GM12878 (cell line): ENCODE measurements around the gene ATP6V1G1. TPM values are rescaled to one million over a fixed set of nuclear protein-coding genes. Genes with fewer than 3 reads are reported as not detected.
A peak's percentile ranks its signal among the peaks of the same experiment; 100 is the strongest.

Experiments used
- CHD2 ChIP-seq: IDR thresholded peaks from 2 replicates; pipeline ENCODE4 v1.6.1; 2011; ENCODE audit warnings: low read depth, low read length, improper control_type of control experiment, borderline replicate concordance
- EED ChIP-seq: sonication (generic); IDR thresholded peaks from 2 replicates; pipeline ENCODE4 v1.6.1; 2016; ENCODE audit warnings: antibody characterized with exemption, low read depth
- ETV6 ChIP-seq, 2 experiments: fragments of 450-650 bp in 1 of 2; IDR thresholded peaks in 1 of 2; conservative IDR thresholded peaks in 1 of 2; 2 replicates each; pipeline ENCODE4 v1.6.1; 2014; ENCODE audit warnings: antibody characterized with exemption in 1 of 2, borderline replicate concordance in 1 of 2, low read depth in 1 of 2, mild to moderate bottlenecking in 1 of 2, moderate library complexity in 1 of 2
- EZH2 ChIP-seq: IDR thresholded peaks from 2 replicates; pipeline ENCODE4 v1.6.1; 2012; ENCODE audit warnings: low read depth, mild to moderate bottlenecking, control low read depth, inconsistent platforms, low read length, borderline replicate concordance; ENCODE audit not compliant: control insufficient read depth
- GABPA ChIP-seq: IDR thresholded peaks from 2 replicates; pipeline ENCODE4 v1.6.1; 2014; ENCODE audit warnings: antibody characterized with exemption, low read depth, mild to moderate bottlenecking, inconsistent platforms
- HDAC6 ChIP-seq: fragments of 200-600 bp; sonication (generic); IDR thresholded peaks from one replicate; pipeline ENCODE4 v1.8.0; 2017; ENCODE audit warnings: antibody characterized with exemption; ENCODE audit not compliant: unreplicated experiment
- MXI1 ChIP-seq: fragments of 150-350 bp; IDR thresholded peaks from 2 replicates; pipeline ENCODE4 v1.6.1; 2011; ENCODE audit warnings: low read depth, mild to moderate bottlenecking, inconsistent platforms, low read length, improper control_type of control experiment
- RAD21 ChIP-seq: IDR thresholded peaks from 2 replicates; pipeline ENCODE4 v1.6.1; 2011; ENCODE audit warnings: mild to moderate bottlenecking, low read depth, low read length, moderate library complexity; ENCODE audit not compliant: insufficient read depth
- RFX5 ChIP-seq: IDR thresholded peaks from 2 replicates; pipeline ENCODE4 v1.6.1; 2011; ENCODE audit warnings: low read depth, low read length, improper control_type of control experiment
- SMAD5 ChIP-seq: IDR thresholded peaks from 2 replicates; pipeline ENCODE4 v1.6.1; 2016; ENCODE audit warnings: antibody characterized with exemption, low read depth
- SMARCA5 ChIP-seq: fragments of 450-650 bp; IDR thresholded peaks from 2 replicates; pipeline ENCODE4 v1.6.1; 2017; ENCODE audit warnings: mild to moderate bottlenecking
- TCF3 ChIP-seq: IDR thresholded peaks from 2 replicates; pipeline ENCODE4 v1.6.1; 2012; ENCODE audit warnings: low read depth, mild to moderate bottlenecking, low read length, borderline replicate concordance; ENCODE audit not compliant: insufficient read depth
- YY1 ChIP-seq: IDR thresholded peaks from 2 replicates; pipeline ENCODE4 v1.6.1; 2011; ENCODE audit warnings: low read depth, mild to moderate bottlenecking, low read length
- polyA plus RNA-seq, 11 experiments: library from polyadenylated mRNA; depleted of rRNA in 4 of 11; unstranded in 6 of 11; stranded (reverse) in 5 of 11; fragments of >200 nt; fragmentation: Nextera tagmentation in 4 of 11; fragmentation: Illumina TruSeq in 1 of 11; extraction: Ambion mirVana in 4 of 11; extraction: Trizol in 1 of 11; gene quantifications; 1 replicate in 1 of 11; 2 replicates in 10 of 11; pipeline versions ENCODE4 v1.2.1 to v1.2.3, GENCODE V29; 2011 to 2016; ENCODE audit warnings: inconsistent platforms in 2 of 11, missing spikeins in 2 of 11, low read depth in 1 of 11
- total RNA-seq, 4 experiments: library from RNA; depleted of rRNA in 3 of 4; stranded (reverse); fragments of >200 nt in 3 of 4; fragmentation: Illumina TruSeq in 1 of 4; extraction: Trizol in 1 of 4; gene quantifications; 2 replicates each; pipeline versions ENCODE4 v1.2.1 to v1.2.3, GENCODE V29; 2013 to 2021
- TF ChIP-seq, protein P1 (sequence below): fragments of 450-650 bp; IDR thresholded peaks from 2 replicates; pipeline ENCODE4 v1.6.1; 2018; ENCODE audit warnings: borderline replicate concordance, mild to moderate bottlenecking; ENCODE audit not compliant: partially characterized antibody
- TF ChIP-seq, protein P2 (sequence below): fragments of 450-650 bp; formaldehyde crosslinking; IDR thresholded peaks from 2 replicates; pipeline ENCODE4 v1.4.0; 2022; ENCODE audit warnings: mild to moderate bottlenecking, moderate library complexity
- TF ChIP-seq, protein P3 (sequence below): fragments of 450-650 bp; IDR thresholded peaks from 2 replicates; pipeline ENCODE4 v1.6.1; 2017; ENCODE audit warnings: mild to moderate bottlenecking, moderate library complexity

The ATP6V1G1 gene
- total and polyA plus RNA-seq, 10 of the 15 experiments (the other 5 are each of a cell fraction or from before 2014, with no cell fraction given), result 34.2 to 204 (median 82.5) TPM

DNA sequence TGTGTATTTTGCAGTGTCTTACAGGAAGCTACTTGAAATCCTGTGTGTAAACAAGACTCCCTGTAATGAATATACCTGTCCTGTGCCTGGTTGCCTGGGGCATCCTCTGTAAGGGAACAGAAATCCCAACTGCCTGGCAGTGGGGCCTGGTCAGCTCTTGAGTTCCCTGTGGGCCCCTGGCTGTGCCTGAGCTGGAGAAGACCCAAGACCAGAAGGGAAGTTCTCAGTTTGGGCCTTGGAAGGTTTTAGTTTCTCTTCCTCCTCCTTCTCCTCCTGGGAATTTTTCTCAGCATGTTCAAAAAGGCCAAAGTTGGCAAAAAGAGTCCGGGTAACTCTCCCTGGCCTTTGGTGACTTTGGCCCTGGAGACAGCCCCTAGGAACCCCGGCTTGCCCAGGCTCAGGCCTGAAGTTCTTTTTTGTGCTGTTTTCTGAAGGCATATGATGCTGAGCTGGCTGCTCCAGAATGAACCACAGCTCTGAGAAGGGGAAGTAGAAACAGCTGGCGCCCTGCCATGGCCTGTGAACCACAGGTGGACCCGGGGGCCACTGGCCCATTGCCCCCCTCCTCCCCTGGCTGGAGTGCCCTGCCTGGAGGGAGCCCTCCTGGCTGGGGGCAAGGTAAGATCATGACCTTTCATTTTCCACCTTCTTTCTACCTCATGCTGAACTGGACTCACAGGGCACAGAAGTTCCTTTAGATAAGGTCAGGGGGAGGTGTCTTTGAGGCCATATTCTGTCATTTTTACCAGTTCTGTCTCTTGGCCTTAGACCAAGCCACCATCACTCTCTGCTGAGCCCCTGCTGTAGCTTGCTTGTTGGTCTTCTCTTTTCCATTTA lies 29.3 kb downstream of the ATP6V1G1 start (continued):
- TF ChIP-seq HDAC6 (no peak), RAD21 (no peak), MXI1 (no peak; the same call in 1 of the 2 replicates), SMAD5 (no peak), EZH2 (no peak), SMARCA5 (peak; percentile 45), EED (peak; percentile 71), CHD2 (0 out of 2 replicates have a peak, but pooled peaks have one; percentile 21), YY1 (0 out of 2 replicates have a peak, but pooled peaks have one; percentile 28), ETV6 (conservative IDR thresholded peaks at IDR 0.05 in 1 of 2, IDR thresholded peaks at IDR 0.05 in 1 of 2; ENCODE audit: borderline replicate concordance in 1 of 2, low read depth in 1 of 2) (peak in 1 of 2 experiments; percentile 21; a peak in 1 of 4 replicates), GABPA (no peak), TCF3 (peak; percentile 90), RFX5 (no peak)
- TF ChIP-seq, protein P1, sequence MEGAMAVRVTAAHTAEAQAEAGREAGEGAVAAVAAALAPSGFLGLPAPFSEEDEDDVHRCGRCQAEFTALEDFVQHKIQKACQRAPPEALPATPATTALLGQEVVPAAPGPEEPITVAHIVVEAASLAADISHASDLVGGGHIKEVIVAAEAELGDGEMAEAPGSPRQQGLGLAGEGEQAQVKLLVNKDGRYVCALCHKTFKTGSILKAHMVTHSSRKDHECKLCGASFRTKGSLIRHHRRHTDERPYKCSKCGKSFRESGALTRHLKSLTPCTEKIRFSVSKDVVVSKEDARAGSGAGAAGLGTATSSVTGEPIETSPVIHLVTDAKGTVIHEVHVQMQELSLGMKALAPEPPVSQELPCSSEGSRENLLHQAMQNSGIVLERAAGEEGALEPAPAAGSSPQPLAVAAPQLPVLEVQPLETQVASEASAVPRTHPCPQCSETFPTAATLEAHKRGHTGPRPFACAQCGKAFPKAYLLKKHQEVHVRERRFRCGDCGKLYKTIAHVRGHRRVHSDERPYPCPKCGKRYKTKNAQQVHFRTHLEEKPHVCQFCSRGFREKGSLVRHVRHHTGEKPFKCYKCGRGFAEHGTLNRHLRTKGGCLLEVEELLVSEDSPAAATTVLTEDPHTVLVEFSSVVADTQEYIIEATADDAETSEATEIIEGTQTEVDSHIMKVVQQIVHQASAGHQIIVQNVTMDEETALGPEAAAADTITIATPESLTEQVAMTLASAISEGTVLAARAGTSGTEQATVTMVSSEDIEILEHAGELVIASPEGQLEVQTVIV, result no peak
- TF ChIP-seq, protein P2, sequence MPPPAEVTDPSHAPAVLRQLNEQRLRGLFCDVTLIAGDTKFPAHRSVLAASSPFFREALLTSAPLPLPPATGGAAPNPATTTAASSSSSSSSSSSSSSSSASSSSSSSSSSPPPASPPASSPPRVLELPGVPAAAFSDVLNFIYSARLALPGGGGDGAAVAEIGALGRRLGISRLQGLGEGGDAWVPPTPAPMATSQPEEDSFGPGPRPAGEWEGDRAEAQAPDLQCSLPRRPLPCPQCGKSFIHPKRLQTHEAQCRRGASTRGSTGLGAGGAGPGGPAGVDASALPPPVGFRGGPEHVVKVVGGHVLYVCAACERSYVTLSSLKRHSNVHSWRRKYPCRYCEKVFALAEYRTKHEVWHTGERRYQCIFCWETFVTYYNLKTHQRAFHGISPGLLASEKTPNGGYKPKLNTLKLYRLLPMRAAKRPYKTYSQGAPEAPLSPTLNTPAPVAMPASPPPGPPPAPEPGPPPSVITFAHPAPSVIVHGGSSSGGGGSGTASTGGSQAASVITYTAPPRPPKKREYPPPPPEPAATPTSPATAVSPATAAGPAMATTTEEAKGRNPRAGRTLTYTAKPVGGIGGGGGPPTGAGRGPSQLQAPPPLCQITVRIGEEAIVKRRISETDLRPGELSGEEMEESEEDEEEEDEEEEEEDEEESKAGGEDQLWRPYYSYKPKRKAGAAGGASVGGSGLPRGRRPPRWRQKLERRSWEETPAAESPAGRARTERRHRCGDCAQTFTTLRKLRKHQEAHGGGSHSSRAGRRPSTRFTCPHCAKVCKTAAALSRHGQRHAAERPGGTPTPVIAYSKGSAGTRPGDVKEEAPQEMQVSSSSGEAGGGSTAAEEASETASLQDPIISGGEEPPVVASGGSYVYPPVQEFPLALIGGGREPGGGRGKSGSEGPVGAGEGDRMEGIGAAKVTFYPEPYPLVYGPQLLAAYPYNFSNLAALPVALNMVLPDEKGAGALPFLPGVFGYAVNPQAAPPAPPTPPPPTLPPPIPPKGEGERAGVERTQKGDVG (CRISPR knock-in tag), result no peak
- TF ChIP-seq, protein P3, sequence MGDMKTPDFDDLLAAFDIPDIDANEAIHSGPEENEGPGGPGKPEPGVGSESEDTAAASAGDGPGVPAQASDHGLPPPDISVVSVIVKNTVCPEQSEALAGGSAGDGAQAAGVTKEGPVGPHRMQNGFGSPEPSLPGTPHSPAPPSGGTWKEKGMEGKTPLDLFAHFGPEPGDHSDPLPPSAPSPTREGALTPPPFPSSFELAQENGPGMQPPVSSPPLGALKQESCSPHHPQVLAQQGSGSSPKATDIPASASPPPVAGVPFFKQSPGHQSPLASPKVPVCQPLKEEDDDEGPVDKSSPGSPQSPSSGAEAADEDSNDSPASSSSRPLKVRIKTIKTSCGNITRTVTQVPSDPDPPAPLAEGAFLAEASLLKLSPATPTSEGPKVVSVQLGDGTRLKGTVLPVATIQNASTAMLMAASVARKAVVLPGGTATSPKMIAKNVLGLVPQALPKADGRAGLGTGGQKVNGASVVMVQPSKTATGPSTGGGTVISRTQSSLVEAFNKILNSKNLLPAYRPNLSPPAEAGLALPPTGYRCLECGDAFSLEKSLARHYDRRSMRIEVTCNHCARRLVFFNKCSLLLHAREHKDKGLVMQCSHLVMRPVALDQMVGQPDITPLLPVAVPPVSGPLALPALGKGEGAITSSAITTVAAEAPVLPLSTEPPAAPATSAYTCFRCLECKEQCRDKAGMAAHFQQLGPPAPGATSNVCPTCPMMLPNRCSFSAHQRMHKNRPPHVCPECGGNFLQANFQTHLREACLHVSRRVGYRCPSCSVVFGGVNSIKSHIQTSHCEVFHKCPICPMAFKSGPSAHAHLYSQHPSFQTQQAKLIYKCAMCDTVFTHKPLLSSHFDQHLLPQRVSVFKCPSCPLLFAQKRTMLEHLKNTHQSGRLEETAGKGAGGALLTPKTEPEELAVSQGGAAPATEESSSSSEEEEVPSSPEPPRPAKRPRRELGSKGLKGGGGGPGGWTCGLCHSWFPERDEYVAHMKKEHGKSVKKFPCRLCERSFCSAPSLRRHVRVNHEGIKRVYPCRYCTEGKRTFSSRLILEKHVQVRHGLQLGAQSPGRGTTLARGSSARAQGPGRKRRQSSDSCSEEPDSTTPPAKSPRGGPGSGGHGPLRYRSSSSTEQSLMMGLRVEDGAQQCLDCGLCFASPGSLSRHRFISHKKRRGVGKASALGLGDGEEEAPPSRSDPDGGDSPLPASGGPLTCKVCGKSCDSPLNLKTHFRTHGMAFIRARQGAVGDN, result peak; percentile 97
